Effector CD4-positive, alpha-beta T cell (primary cell): Measurements from ENCODE around the gene MTMR3.
"Not testable (repeated sequence)": the region's sequence is repeated elsewhere in the genome, so short reads cannot be mapped to it uniquely, and the experiment has no call there.

Experiments
- DNase-seq: peaks from one replicate; pipeline ENCODE4 v3.0.0-alpha.2; 2020

Gene MTMR3

GRCh38 chr22:30059346-30060020 lies 176.5 kb downstream of the MTMR3 start:
- not testable (repeated sequence) for DNase-seq

- not testable (repeated sequence) for DNase-seq
These were observed 178.1 kb downstream of the MTMR3 start for GRCh38 chr22:30061094-30061493.

- no peak for DNase-seq
These were observed 179.3 kb downstream of the MTMR3 start for GRCh38 chr22:30062259-30062658.

DNA sequence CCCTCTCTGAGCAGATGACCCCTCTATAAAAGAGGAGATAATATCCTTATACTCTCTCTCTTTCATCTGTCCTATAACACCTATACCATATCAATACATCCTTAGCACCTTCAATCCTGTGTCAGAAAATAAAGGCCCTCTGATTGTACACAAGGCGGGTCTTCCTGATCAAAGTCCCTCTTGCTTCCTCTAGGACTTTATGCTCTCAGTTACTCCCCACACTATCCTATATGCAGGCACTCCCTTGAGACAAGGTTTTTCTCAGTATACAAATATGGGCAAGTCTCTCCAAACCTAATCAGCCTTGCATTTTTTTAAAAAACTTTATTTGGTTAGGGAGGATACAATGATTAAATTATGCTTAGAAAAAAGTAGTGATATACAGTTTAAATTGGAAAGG lies 180.0 kb downstream of the MTMR3 start:
- no peak for DNase-seq

GRCh38 chr22:30064172-30064571 lies 181.2 kb downstream of the MTMR3 start:
- no peak for DNase-seq

- DNase-seq, result no peak
These were observed 190.8 kb downstream of the MTMR3 start for GRCh38 chr22:30073743-30074142.

DNA sequence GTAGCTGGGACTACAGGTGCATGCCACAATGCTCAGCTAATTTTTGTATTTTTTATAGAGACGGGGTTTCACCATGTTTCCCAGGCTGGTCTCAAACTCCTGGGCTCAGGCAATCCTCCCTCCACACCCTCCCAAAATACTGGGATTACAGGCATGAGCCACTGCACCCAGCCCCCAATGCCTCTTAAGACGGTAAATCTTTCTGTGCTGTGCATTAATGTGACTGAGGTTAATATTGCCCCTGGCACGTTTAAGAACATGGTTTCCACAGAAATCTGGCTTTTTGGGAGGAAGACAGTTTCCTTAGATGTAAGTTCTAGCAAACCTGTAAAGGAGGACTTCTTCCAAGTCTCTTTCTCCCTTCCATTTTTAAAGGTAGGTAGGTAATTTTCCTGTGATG lies 191.2 kb downstream of the MTMR3 start:
- DNase-seq, result no peak

DNA sequence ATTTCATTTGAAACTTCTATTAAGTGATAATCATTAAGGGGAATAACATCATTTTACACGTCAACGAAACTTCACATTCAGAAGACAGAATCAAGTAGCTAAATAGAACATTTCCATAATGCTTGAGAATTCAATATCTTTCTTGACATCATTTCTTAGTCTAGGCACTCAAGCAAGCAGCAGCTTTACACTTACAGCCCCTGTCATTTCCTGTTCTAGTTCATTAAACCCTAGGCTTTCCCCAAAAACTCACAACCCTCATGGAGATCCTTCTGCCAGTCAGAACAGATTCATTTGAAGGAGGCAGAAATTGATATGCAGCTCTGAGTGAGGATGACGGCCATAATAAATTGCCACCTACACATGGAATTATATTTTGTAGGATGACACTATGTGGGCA lies 192.0 kb downstream of the MTMR3 start:
- DNase-seq, result no peak

DNA sequence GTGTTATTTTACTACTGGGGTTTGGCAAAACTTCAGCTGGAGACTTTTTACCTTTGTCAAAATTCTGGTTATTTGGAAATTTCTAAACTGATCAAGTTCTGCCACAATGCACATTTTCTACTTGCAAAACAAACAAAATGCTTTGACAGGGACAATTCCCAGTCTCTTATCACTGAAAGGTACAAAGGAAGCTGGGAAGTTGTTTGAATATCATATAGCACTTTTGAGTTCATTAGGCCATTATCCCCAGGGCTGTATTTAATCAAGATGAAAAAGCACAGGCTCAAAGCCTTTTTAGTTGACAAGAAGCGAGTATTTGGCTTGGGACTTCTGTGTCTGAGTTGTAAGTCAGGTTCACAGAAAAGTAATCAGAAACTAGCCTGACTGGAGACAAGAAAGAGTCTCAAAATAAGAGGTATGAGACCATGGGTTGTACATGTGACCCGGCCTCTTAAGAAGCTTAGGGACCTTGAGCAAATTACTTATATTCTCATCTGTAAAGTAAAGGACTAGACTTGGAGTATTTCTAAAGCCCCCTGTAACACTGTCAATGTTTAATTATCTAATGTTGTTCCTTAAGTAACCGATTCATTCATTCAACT lies 194.4 kb downstream of the MTMR3 start:
- no peak for DNase-seq

- DNase-seq, result no peak
These were observed 195.6 kb downstream of the MTMR3 start for GRCh38 chr22:30078320-30079311.

- DNase-seq, result no peak
These were observed 197.1 kb downstream of the MTMR3 start, which contains the start of gene HORMAD2 for GRCh38 chr22:30079952-30080533. TSS of gene HORMAD2 (plus strand) at chr22:30080464. CDS start at chr22:30093953, 13,489 bp downstream.
